IMR-90 (cell line): ENCODE results near the gene MRGPRE. TPM values are rescaled to one million over a fixed set of nuclear protein-coding genes. Genes with fewer than 3 reads are reported as not detected.

Experiments used
- ATAC-seq: fragments of 200-7000 bp; cut with Tn5 transposase; 2 replicates; pipeline ENCODE4 v1.9.1; 2020; ENCODE audit warnings: low read depth, mild to moderate bottlenecking, moderate library complexity
- BruUV-seq: library from RNA; stranded (reverse); fragments of 400-500 nt; replicated peaks from 2 replicates; lab custom pipeline; 2021; lab: Mats Ljungman, UMichigan
- CTCF ChIA-PET: fragments of 300-600 bp; formaldehyde crosslinking; extraction: SDS; loops from one replicate; lab custom pipeline; 2021; ENCODE audit warnings: antibody characterized with exemption; lab: Yijun Ruan, JAX
- POLR2A ChIA-PET: fragments of 300-600 bp; sonication (Branson Sonifier 250); formaldehyde crosslinking; loops from one replicate; lab custom pipeline; 2022; ENCODE audit warnings: antibody characterized with exemption; ENCODE audit not compliant: unreplicated experiment; lab: Charles Lee
- DNase-seq: peaks from one replicate; pipeline ENCODE4 v3.0.0; 2013
- H2AFZ ChIP-seq: replicated peaks from 2 replicates; pipeline ENCODE3; 2013; ENCODE audit warnings: low read length, mild to moderate bottlenecking; ENCODE audit not compliant: poor library complexity
- H2AK5ac ChIP-seq: 2 replicates; pipeline ENCODE4 v1.6.1; 2013; ENCODE audit warnings: low read depth, low read length, inconsistent platforms
- H2AK9ac ChIP-seq: replicated peaks from 2 replicates; pipeline ENCODE3; 2013; ENCODE audit warnings: mild to moderate bottlenecking, low read depth, low read length, moderate library complexity; ENCODE audit not compliant: poor library complexity
- H2BK120ac ChIP-seq: 2 replicates; pipeline ENCODE4 v1.6.1; 2013; ENCODE audit warnings: low read depth, low read length, inconsistent platforms
- H2BK15ac ChIP-seq: 3 replicates; pipeline ENCODE4 v1.6.1; 2013; ENCODE audit warnings: low read depth, low read length, inconsistent platforms
- H2BK20ac ChIP-seq: 2 replicates; pipeline ENCODE4 v1.6.1; 2013; ENCODE audit warnings: low read depth, mild to moderate bottlenecking, inconsistent platforms, low read length, moderate library complexity
- H2BK5ac ChIP-seq: 2 replicates; pipeline ENCODE4 v1.6.1; 2013; ENCODE audit warnings: mild to moderate bottlenecking, low read depth, low read length, inconsistent platforms; ENCODE audit not compliant: poor library complexity, severe bottlenecking
- H3K14ac ChIP-seq: replicated peaks from 2 replicates; pipeline ENCODE4 v1.6.1; 2013; ENCODE audit warnings: low read depth, low read length, inconsistent platforms
- H3K18ac ChIP-seq: 2 replicates; pipeline ENCODE4 v1.6.1; 2013; ENCODE audit warnings: low read depth, low read length, control low read depth
- H3K23ac ChIP-seq: 2 replicates; pipeline ENCODE4 v1.6.1; 2013; ENCODE audit warnings: low read depth, low read length, inconsistent platforms
- H3K27ac ChIP-seq: 2 replicates; pipeline ENCODE4 v1.5.1; 2013; ENCODE audit warnings: mild to moderate bottlenecking, control low read depth, low read length; ENCODE audit not compliant: insufficient read depth
- H3K27me3 ChIP-seq: 2 replicates; pipeline ENCODE4 v1.6.1; 2013; ENCODE audit warnings: low read length; ENCODE audit not compliant: control insufficient read depth, insufficient read depth
- H3K36me3 ChIP-seq: 2 replicates; pipeline ENCODE4 v1.6.1; 2013; ENCODE audit warnings: low read length, mixed read lengths; ENCODE audit not compliant: control insufficient read depth, insufficient read depth
- H3K4ac ChIP-seq: 2 replicates; pipeline ENCODE4 v1.6.1; 2013; ENCODE audit warnings: low read depth, low read length, inconsistent platforms
- H3K4me1 ChIP-seq: 2 replicates; pipeline ENCODE4 v1.6.1; 2013; ENCODE audit warnings: low read length, mixed read lengths; ENCODE audit not compliant: control insufficient read depth, insufficient read depth
- H3K4me2 ChIP-seq: 2 replicates; pipeline ENCODE4 v1.6.1; 2013; ENCODE audit warnings: low read depth, mild to moderate bottlenecking, control low read depth, low read length, moderate library complexity
- H3K4me3 ChIP-seq: 2 replicates; pipeline ENCODE4 v1.5.1; 2013; ENCODE audit warnings: low read depth, mild to moderate bottlenecking, control low read depth, low read length, moderate library complexity; ENCODE audit not compliant: insufficient read depth
- H3K56ac ChIP-seq: 2 replicates; pipeline ENCODE4 v1.6.1; 2013; ENCODE audit warnings: low read length, inconsistent platforms; ENCODE audit not compliant: insufficient read depth; ENCODE audit errors: extremely low read depth
- H3K79me1 ChIP-seq, 2 experiments: 2 replicates each; pipeline ENCODE4 v1.6.1; 2013; ENCODE audit warnings: low read length in 2 of 2, inconsistent platforms in 1 of 2, low read depth in 1 of 2
- H3K9ac ChIP-seq: 2 replicates; pipeline ENCODE4 v1.6.1; 2013; ENCODE audit warnings: low read depth, low read length, control low read depth
- H3K9me1 ChIP-seq: 2 replicates; pipeline ENCODE4 v1.6.1; 2013; ENCODE audit warnings: low read length, inconsistent platforms; ENCODE audit not compliant: insufficient read depth
- H3K9me3 ChIP-seq: 2 replicates; pipeline ENCODE4 v1.6.1; 2013; ENCODE audit warnings: low read length; ENCODE audit not compliant: control insufficient read depth, insufficient read depth
- H4K20me1 ChIP-seq: 2 replicates; pipeline ENCODE4 v1.6.1; 2013; ENCODE audit warnings: low read length, inconsistent platforms; ENCODE audit not compliant: insufficient read depth
- H4K5ac ChIP-seq: 2 replicates; pipeline ENCODE4 v1.6.1; 2013; ENCODE audit warnings: mild to moderate bottlenecking, low read depth, low read length, control low read depth
- H4K8ac ChIP-seq, 2 experiments: 2 replicates each; pipeline ENCODE4 v1.6.1; 2013; ENCODE audit warnings: low read depth in 2 of 2, low read length in 2 of 2, control low read depth in 1 of 2, inconsistent platforms in 1 of 2
- H4K91ac ChIP-seq: 2 replicates; pipeline ENCODE4 v1.6.1; 2013; ENCODE audit warnings: low read depth, low read length, inconsistent platforms; ENCODE audit not compliant: insufficient read depth
- BHLHE40 ChIP-seq: fragments of 150-350 bp; IDR thresholded peaks from 2 replicates; pipeline ENCODE4 v1.6.1; 2016; ENCODE audit warnings: mild to moderate bottlenecking, low read depth, low read length
- CEBPB ChIP-seq: IDR thresholded peaks from 2 replicates; pipeline ENCODE4 v1.6.1; 2012; ENCODE audit warnings: low read depth, low read length, improper control_type of control experiment
- CHD1 ChIP-seq: IDR thresholded peaks from 2 replicates; pipeline ENCODE4 v1.6.1; 2012; ENCODE audit warnings: low read depth, low read length, improper control_type of control experiment
- FOS ChIP-seq: fragments of 150-350 bp; IDR thresholded peaks from 2 replicates; pipeline ENCODE4 v1.6.1; 2016; ENCODE audit warnings: low read depth, low read length
- MAFK ChIP-seq: IDR thresholded peaks from 2 replicates; pipeline ENCODE4 v1.6.1; 2012; ENCODE audit warnings: low read depth, low read length, improper control_type of control experiment
- MAZ ChIP-seq: IDR thresholded peaks from 2 replicates; pipeline ENCODE4 v1.6.1; 2012; ENCODE audit warnings: low read depth, mild to moderate bottlenecking, low read length, improper control_type of control experiment, moderate library complexity, borderline replicate concordance
- MXI1 ChIP-seq: IDR thresholded peaks from 2 replicates; pipeline ENCODE4 v1.6.1; 2012; ENCODE audit warnings: low read depth, mild to moderate bottlenecking, low read length, moderate library complexity, borderline replicate concordance
- NFE2L2 ChIP-seq: fragments of 150-350 bp; IDR thresholded peaks from 2 replicates; pipeline ENCODE4 v1.6.1; 2016; ENCODE audit warnings: low read depth, mild to moderate bottlenecking, low read length
- POLR2A ChIP-seq: IDR thresholded peaks from 2 replicates; pipeline ENCODE4 v1.6.1; 2012; ENCODE audit warnings: mild to moderate bottlenecking, low read depth, low read length
- RAD21 ChIP-seq: IDR thresholded peaks from 2 replicates; pipeline ENCODE4 v1.6.1; 2012; ENCODE audit warnings: low read length, improper control_type of control experiment
- RCOR1 ChIP-seq: IDR thresholded peaks from 2 replicates; pipeline ENCODE4 v1.6.1; 2012; ENCODE audit warnings: mild to moderate bottlenecking, low read length, improper control_type of control experiment; ENCODE audit not compliant: insufficient replicate concordance
- RFX5 ChIP-seq: IDR thresholded peaks from 2 replicates; pipeline ENCODE4 v1.8.0; 2012; ENCODE audit warnings: low read depth, mild to moderate bottlenecking, low read length, moderate library complexity
- SMC3 ChIP-seq: fragments of 150-350 bp; IDR thresholded peaks from 2 replicates; pipeline ENCODE4 v1.6.1; 2016; ENCODE audit warnings: low read depth, mild to moderate bottlenecking, antibody characterized with exemption, low read length, moderate library complexity
- WGBS, 2 experiments: methylation state at CpG; one replicate each; pipeline versions ENCODE4 v1.1.5 to v1.1.7; 2013; ENCODE audit warnings: missing lambda C conversion rate in 2 of 2; ENCODE audit not compliant: insufficient read length in 1 of 2; ENCODE audit errors: extremely low coverage in 2 of 2; 5-methylcytosine and 5-hydroxymethylcytosine counted together
- dilution Hi-C: fragments of 300-500 bp; cut with HindIII; formaldehyde crosslinking; loops from one replicate; pipeline ENCODE4 v1.14.3; 2018; ENCODE audit warnings: low sequenced_read_pairs; ENCODE audit not compliant: unreplicated experiment
- in situ Hi-C: fragments of 300-500 bp; cut with MboI; formaldehyde crosslinking; loops from 3 replicates; pipeline ENCODE4 v1.14.3; 2019; ENCODE audit warnings: low sequenced_read_pairs, inconsistent platforms, mixed read lengths
- intact Hi-C: fragments of 100-400 bp; cut with micrococcal nuclease; formaldehyde crosslinking; loops from 2 replicates; pipeline ENCODE4 v1.10.0; 2022
- polyA plus RNA-seq, 3 experiments: library from polyadenylated mRNA; depleted of rRNA; stranded (reverse); fragments of >200 nt; gene quantifications; 2 replicates each; pipeline ENCODE4 v1.2.3, GENCODE V29; 2012; ENCODE audit warnings: low replicate concordance in 1 of 3
- total RNA-seq: library from RNA; depleted of rRNA; stranded (reverse); fragments of >200 nt; gene quantifications from 2 replicates; pipeline ENCODE4 v1.2.3, GENCODE V29; 2012
- TF ChIP-seq, protein P1 (sequence below): conservative IDR thresholded peaks from 2 replicates; pipeline ENCODE4 v1.5.1; 2012; ENCODE audit warnings: mild to moderate bottlenecking, low read depth, low read length, improper control_type of control experiment
- TF ChIP-seq, protein P2 (sequence below): fragments of 150-350 bp; IDR thresholded peaks from 2 replicates; pipeline ENCODE4 v1.6.1; 2016; ENCODE audit warnings: low read depth, mild to moderate bottlenecking, low read length, moderate library complexity, borderline replicate concordance
- TF ChIP-seq, protein P3 (sequence below): fragments of 150-350 bp; IDR thresholded peaks from 2 replicates; pipeline ENCODE4 v1.6.1; 2017; ENCODE audit warnings: mild to moderate bottlenecking, antibody characterized with exemption, low read length, low read depth

MRGPRE gene
- total and polyA plus RNA-seq, 2 of the 4 experiments (the other 2 are of a cell fraction), result not detected

- no TSS peak for BruUV-seq
- intact Hi-C loops, result no loop called here
- DNase-seq, result no peak
These were observed 30.5 kb downstream of the MRGPRE start for GRCh38 chr11:3201677-3202181.

More at GRCh38 chr11:3201677-3202181, 30.5 kb downstream of the MRGPRE start:
- no peak overlapping the region for H3K18ac ChIP-seq
- no peaks in the 10 kb centered on the region for H4K20me1 ChIP-seq
- no peaks in the 10 kb centered on the region for H3K9me1 ChIP-seq
- no peak overlapping the region for H2AFZ ChIP-seq
- H2AK5ac ChIP-seq, result no peak overlapping the region
- no peak overlapping the region for H4K5ac ChIP-seq
- H2AK9ac ChIP-seq, result no peak overlapping the region
- peaks cover 83% of the 10 kb centered on the region for H3K27me3 ChIP-seq
- no peaks in the 10 kb centered on the region for H3K9me3 ChIP-seq
- H3K14ac ChIP-seq, result no peak overlapping the region
- H2BK20ac ChIP-seq, result no peak overlapping the region
- no peak overlapping the region for H2BK15ac ChIP-seq
- H3K4ac ChIP-seq, result no peak overlapping the region
- no peak overlapping the region for H4K91ac ChIP-seq
- no peak overlapping the region for H3K4me2 ChIP-seq
- no peak overlapping the region for H2BK120ac ChIP-seq
- no peak overlapping the region for H3K23ac ChIP-seq
- H3K56ac ChIP-seq, result no peak overlapping the region
- 66% methylated on average over 10 of the region's 17 CpGs; no CpG with 5 or more reads in 1 of the 2 experiments for WGBS, 2 experiments
- no peaks in the 10 kb centered on the region for H3K79me1 ChIP-seq
- CTCF ChIA-PET, result no interaction called here
- no peak overlapping the region for H3K4me3 ChIP-seq
- TF ChIP-seq, protein P1, sequence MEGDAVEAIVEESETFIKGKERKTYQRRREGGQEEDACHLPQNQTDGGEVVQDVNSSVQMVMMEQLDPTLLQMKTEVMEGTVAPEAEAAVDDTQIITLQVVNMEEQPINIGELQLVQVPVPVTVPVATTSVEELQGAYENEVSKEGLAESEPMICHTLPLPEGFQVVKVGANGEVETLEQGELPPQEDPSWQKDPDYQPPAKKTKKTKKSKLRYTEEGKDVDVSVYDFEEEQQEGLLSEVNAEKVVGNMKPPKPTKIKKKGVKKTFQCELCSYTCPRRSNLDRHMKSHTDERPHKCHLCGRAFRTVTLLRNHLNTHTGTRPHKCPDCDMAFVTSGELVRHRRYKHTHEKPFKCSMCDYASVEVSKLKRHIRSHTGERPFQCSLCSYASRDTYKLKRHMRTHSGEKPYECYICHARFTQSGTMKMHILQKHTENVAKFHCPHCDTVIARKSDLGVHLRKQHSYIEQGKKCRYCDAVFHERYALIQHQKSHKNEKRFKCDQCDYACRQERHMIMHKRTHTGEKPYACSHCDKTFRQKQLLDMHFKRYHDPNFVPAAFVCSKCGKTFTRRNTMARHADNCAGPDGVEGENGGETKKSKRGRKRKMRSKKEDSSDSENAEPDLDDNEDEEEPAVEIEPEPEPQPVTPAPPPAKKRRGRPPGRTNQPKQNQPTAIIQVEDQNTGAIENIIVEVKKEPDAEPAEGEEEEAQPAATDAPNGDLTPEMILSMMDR, result no peak
- TF ChIP-seq RCOR1 (no peak), BHLHE40 (no peak), POLR2A (no peak), MXI1 (no peak), RFX5 (no peak), SMC3 (no peak), FOS (no peak), CHD1 (no peak), MAFK (no peak), NFE2L2 (no peak), CEBPB (no peak), RAD21 (no peak), MAZ (no peak)
- TF ChIP-seq, protein P2, sequence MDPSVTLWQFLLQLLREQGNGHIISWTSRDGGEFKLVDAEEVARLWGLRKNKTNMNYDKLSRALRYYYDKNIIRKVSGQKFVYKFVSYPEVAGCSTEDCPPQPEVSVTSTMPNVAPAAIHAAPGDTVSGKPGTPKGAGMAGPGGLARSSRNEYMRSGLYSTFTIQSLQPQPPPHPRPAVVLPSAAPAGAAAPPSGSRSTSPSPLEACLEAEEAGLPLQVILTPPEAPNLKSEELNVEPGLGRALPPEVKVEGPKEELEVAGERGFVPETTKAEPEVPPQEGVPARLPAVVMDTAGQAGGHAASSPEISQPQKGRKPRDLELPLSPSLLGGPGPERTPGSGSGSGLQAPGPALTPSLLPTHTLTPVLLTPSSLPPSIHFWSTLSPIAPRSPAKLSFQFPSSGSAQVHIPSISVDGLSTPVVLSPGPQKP, result no peak
- TF ChIP-seq, protein P3, sequence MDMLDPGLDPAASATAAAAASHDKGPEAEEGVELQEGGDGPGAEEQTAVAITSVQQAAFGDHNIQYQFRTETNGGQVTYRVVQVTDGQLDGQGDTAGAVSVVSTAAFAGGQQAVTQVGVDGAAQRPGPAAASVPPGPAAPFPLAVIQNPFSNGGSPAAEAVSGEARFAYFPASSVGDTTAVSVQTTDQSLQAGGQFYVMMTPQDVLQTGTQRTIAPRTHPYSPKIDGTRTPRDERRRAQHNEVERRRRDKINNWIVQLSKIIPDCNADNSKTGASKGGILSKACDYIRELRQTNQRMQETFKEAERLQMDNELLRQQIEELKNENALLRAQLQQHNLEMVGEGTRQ, result no peak
- POLR2A ChIA-PET, result no interaction called here
- H4K8ac ChIP-seq, result no peak overlapping the region
- in situ Hi-C loops, result no loop called here
- ATAC-seq, result no peak
- no peaks in the 10 kb centered on the region; the same call in 1 of the 2 replicates for H3K4me1 ChIP-seq
- H2BK5ac ChIP-seq, result no peak overlapping the region
- no peak overlapping the region for H3K9ac ChIP-seq
- dilution Hi-C loops, result no loop called here
- no peak overlapping the region for H3K27ac ChIP-seq
- H3K36me3 ChIP-seq, result no peaks in the 10 kb centered on the region
